Epithelial cell of esophagus (primary cell): ENCODE measurements around the gene TBC1D5.
"Not testable (repeated sequence)": the region's sequence is repeated elsewhere in the genome, so short reads cannot be mapped to it uniquely, and the experiment has no call there.

Experiments
- DNase-seq: peaks from one replicate; pipeline ENCODE4 v3.0.0; 2010; ENCODE audit warnings: low read depth
- H3K4me3 ChIP-seq: 2 replicates; pipeline ENCODE4 v1.5.1; 2011; ENCODE audit warnings: mild to moderate bottlenecking, low read length, control low read depth
- CTCF ChIP-seq: IDR thresholded peaks from 2 replicates; pipeline ENCODE4 v1.5.1; 2011; ENCODE audit warnings: low read depth, mild to moderate bottlenecking, low read length, control low read depth, inconsistent platforms; ENCODE audit not compliant: insufficient read depth; ENCODE audit errors: missing control alignments

Gene TBC1D5

GRCh38 chr3:17398959-17399551 is 343.4 kb downstream of the TBC1D5 start:
- no peak for TF ChIP-seq CTCF
- no peak for DNase-seq
- no peak overlapping the region for H3K4me3 ChIP-seq

GRCh38 chr3:17396036-17396435 is 346.4 kb downstream of the TBC1D5 start:
- no peak for DNase-seq
- no peak for TF ChIP-seq CTCF
- H3K4me3 ChIP-seq: no peak overlapping the region

GRCh38 chr3:17394541-17395155 is 347.8 kb downstream of the TBC1D5 start:
- TF ChIP-seq CTCF: no peak
- H3K4me3 ChIP-seq: no peak overlapping the region
- no peak for DNase-seq

- not testable (repeated sequence) for DNase-seq, H3K4me3 ChIP-seq
Observed at GRCh38 chr3:17392516-17392915, 349.9 kb downstream of the TBC1D5 start.

GRCh38 chr3:17390785-17391184 is 351.6 kb downstream of the TBC1D5 start:
- DNase-seq: no peak
- no peak overlapping the region for H3K4me3 ChIP-seq
- TF ChIP-seq CTCF: no peak

GRCh38 chr3:17387108-17387507 is 355.3 kb downstream of the TBC1D5 start:
- no peak for DNase-seq
- H3K4me3 ChIP-seq: no peak overlapping the region
- no peak for TF ChIP-seq CTCF

GRCh38 chr3:17386432-17386831 is 356.0 kb downstream of the TBC1D5 start:
- no peak overlapping the region for H3K4me3 ChIP-seq
- DNase-seq: no peak
- TF ChIP-seq CTCF: no peak
